Uterus (tissue), 4 donors: Measurements from ENCODE around the gene KCNQ1. TPM values are rescaled to one million over a fixed set of nuclear protein-coding genes. Genes with fewer than 3 reads are reported as not detected.

Source experiments
- DNase-seq, 2 donors: peaks; one replicate each; pipeline ENCODE4 v3.0.0-alpha.2; 2019 to 2020
- H3K27ac ChIP-seq, 2 donors: fragments of 200-600 bp; sonication (generic); 1 replicate in 1 of 2; 2 replicates in 1 of 2; pipeline ENCODE4 v1.5.1; 2016 to 2018
- H3K27me3 ChIP-seq, 2 donors: fragments of 200-600 bp; sonication (generic); one replicate each; pipeline ENCODE4 v1.5.1; 2018 to 2019; ENCODE audit warnings: control low read depth in 1 of 2
- H3K36me3 ChIP-seq, 2 donors: fragments of 200-600 bp; sonication (generic); one replicate each; pipeline ENCODE4 v1.5.1; 2019; ENCODE audit warnings: control low read depth in 1 of 2
- H3K4me1 ChIP-seq, 2 donors: fragments of 200-600 bp; sonication (generic); one replicate each; pipeline ENCODE4 v1.5.1; 2018 to 2019; ENCODE audit warnings: control low read depth in 1 of 2
- H3K4me3 ChIP-seq, 2 donors: fragments of 200-600 bp; sonication (generic); 1 replicate in 1 of 2; 2 replicates in 1 of 2; pipeline ENCODE4 v1.5.1; 2018 to 2019; ENCODE audit warnings: mild to moderate bottlenecking in 1 of 2
- H3K9me3 ChIP-seq, 2 donors: fragments of 200-600 bp; sonication (generic); one replicate each; pipeline ENCODE4 v1.5.1; 2019; ENCODE audit warnings: control low read depth in 1 of 2
- POLR2A ChIP-seq, 2 donors: fragments of 450-650 bp; IDR thresholded peaks; one replicate each; pipeline ENCODE4 v1.6.1; 2016; ENCODE audit warnings: antibody characterized with exemption in 2 of 2, mild to moderate bottlenecking in 1 of 2, moderate library complexity in 1 of 2
- intact Hi-C: fragments of 100-400 bp; cut with DNase I; formaldehyde crosslinking; loops from one replicate; pipeline ENCODE4 v1.15.1; 2023; ENCODE audit warnings: low total_unique reads
- total RNA-seq, 4 donors: library from RNA; depleted of rRNA in 3 of 4; stranded (reverse); fragments of >200 nt in 3 of 4; gene quantifications; one replicate each; pipeline versions ENCODE4 v1.1.0 to v1.2.4, GENCODE V29; 2014 to 2023
- TF ChIP-seq, protein P1 (sequence below), 4 experiments: fragments of 200-600 bp in 2 of 4; fragments of 450-650 bp in 2 of 4; sonication (generic) in 2 of 4; IDR thresholded peaks; one replicate each; pipeline ENCODE4 v1.5.1; 2016 to 2019; ENCODE audit warnings: antibody characterized with exemption in 4 of 4, mild to moderate bottlenecking in 2 of 4, moderate library complexity in 1 of 4
- donor health status: DM: yes; HTN: yes; CAD: no.

Gene KCNQ1
- total RNA-seq, 4 donors from 2014 or later = 2.6 to 10.4 (median 5.4) TPM

DNA sequence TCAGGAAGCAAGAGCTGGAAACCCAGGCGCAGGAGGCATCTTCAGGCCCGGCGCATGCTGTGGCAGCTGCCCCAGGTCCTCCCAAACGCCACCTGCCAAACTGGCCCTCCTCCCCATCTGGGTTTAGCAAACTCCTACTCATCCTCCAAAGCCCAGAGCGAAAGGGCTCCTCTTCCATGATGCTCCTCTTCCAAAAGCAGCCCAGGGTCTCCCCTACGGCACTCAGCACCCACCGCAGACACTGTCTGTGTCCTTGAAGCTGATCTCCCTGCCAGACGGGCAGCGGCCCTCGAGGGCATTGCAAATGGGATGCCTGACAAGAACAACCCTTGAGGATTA lies 414.9 kb downstream of the KCNQ1 start:
- intact Hi-C loops = no loop called here
- TF ChIP-seq POLR2A (IDR thresholded peaks at IDR 0.05) = no peak
- TF ChIP-seq, protein P1, sequence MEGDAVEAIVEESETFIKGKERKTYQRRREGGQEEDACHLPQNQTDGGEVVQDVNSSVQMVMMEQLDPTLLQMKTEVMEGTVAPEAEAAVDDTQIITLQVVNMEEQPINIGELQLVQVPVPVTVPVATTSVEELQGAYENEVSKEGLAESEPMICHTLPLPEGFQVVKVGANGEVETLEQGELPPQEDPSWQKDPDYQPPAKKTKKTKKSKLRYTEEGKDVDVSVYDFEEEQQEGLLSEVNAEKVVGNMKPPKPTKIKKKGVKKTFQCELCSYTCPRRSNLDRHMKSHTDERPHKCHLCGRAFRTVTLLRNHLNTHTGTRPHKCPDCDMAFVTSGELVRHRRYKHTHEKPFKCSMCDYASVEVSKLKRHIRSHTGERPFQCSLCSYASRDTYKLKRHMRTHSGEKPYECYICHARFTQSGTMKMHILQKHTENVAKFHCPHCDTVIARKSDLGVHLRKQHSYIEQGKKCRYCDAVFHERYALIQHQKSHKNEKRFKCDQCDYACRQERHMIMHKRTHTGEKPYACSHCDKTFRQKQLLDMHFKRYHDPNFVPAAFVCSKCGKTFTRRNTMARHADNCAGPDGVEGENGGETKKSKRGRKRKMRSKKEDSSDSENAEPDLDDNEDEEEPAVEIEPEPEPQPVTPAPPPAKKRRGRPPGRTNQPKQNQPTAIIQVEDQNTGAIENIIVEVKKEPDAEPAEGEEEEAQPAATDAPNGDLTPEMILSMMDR (IDR thresholded peaks at IDR 0.05) = no peak
- peaks cover 0 to 4% of the 10 kb centered on the region in 2 donors for H3K4me1 ChIP-seq

DNA sequence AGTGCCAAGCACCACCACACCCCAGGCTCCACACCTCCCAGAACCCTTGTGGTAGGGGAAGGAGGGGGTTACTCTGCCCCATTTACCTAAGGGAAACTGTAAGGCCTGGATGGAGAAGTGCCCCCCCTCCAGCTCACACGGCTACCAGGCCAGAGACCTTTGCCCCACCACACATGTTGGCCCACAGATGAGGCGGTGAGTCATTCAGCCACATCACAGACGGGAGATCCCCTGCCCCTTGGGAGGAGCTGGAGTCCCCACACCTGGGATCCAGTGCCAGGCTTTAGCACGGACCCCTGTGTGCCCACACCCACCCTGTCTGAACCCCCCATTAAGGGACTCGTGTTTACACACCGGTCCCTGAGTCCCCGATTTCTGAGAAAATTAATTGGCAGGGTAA lies 415.8 kb downstream of the KCNQ1 start:
- no peak for TF ChIP-seq POLR2A (IDR thresholded peaks at IDR 0.05)
- TF ChIP-seq, protein P1 (IDR thresholded peaks at IDR 0.05) = no peak
- no peaks in the 10 kb centered on the region for H3K27me3 ChIP-seq
- no peaks in the 10 kb centered on the region for H3K9me3 ChIP-seq
- H3K27ac ChIP-seq = no peak overlapping the region
- H3K36me3 ChIP-seq = no peaks in the 10 kb centered on the region
- intact Hi-C loops = no loop called here
- DNase-seq = no peak
- H3K4me3 ChIP-seq = no peak overlapping the region
- peaks cover 0 to 4% of the 10 kb centered on the region in 2 donors for H3K4me1 ChIP-seq

More for the DNA sequence above, 414.9 kb downstream of the KCNQ1 start:
- Histone ChIP-seq H3K27ac (no peak overlapping the region), H3K9me3 (no peaks in the 10 kb centered on the region), H3K36me3 (no peaks in the 10 kb centered on the region), H3K27me3 (no peaks in the 10 kb centered on the region), H3K4me3 (no peak overlapping the region)
- DNase-seq = no peak

DNA sequence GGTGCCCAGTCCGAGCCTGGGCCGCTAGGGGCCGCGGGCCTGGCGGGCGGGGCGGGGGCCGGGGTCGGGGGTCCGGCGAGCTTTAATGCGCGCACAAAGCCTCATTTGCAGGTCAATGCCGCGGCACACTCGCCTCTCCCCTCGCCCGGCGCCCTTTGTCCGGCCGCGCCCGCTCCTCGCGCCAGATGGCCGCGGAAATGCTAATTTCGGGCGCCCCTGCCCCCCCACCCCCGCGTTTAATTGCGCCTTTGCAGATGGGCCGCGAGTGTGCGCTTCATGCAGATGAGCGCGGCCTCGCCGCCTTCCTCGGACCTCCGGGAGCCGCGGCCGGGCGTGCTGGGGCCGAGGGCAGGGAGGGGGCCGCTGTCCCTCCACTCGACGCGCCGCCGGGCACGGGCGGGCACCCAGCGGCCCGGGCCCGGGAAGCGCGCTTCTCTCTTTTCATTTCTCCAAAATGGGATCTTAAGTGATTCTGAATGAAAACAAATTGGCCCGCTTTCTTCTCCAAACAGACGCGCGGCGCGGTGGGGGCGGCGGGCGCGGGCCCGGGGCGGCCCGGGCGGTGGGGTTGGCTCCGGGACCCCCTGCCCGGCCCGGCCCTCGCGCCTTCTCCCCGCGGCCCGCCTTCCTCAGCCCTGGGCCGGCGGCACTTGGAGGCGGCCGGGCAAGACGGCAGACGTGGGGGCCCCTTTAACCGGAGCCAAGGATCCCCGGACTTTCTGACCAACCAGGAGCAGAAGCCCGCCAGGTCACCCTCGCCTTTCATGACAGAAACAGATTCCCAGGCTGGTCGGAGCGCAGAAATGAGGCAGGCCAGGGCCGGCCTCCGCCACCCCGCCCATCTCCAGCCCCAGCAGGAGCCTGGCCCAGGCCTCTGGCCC lies 417.8 kb downstream of the KCNQ1 start:
- H3K27me3 ChIP-seq = no peaks in the 10 kb centered on the region
- H3K36me3 ChIP-seq = no peaks in the 10 kb centered on the region
- H3K27ac ChIP-seq = no peak overlapping the region
- intact Hi-C loops = no loop called here
- DNase-seq = no peak
- no peaks in the 10 kb centered on the region for H3K9me3 ChIP-seq
- peak overlapping the region in 1 of 2 donors; percentile 31 for H3K4me3 ChIP-seq
- TF ChIP-seq, protein P1 (IDR thresholded peaks at IDR 0.05) = no peak
- TF ChIP-seq POLR2A (IDR thresholded peaks at IDR 0.05) = no peak
- H3K4me1 ChIP-seq = peaks cover 0 to 4% of the 10 kb centered on the region in 2 donors

DNA sequence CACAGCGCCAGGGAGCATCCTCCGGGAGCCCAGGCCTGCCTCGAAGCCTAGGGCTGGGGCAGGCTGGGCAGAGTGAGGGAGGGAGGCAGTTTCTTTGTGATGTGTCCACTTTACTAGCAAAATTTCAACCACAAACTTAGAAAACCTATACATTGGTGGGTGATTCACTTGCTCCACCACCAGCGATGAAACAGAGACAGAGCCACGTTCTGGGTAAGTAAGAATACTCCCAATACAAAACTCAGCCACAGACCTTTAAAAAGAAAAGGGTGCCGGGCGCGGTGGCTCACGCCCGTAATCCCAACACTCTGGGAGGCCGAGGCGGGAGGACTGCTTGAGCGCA lies 418.4 kb downstream of the KCNQ1 start:
- Histone ChIP-seq H3K4me3 (no peak overlapping the region), H3K36me3 (no peaks in the 10 kb centered on the region), H3K27ac (no peak overlapping the region), H3K27me3 (no peaks in the 10 kb centered on the region), H3K9me3 (no peaks in the 10 kb centered on the region), H3K4me1 (peaks cover 0 to 4% of the 10 kb centered on the region in 2 donors)
- intact Hi-C loops = no loop called here
- no peak for DNase-seq
- TF ChIP-seq, protein P1 (IDR thresholded peaks at IDR 0.05) = no peak
- no peak for TF ChIP-seq POLR2A (IDR thresholded peaks at IDR 0.05)

DNA sequence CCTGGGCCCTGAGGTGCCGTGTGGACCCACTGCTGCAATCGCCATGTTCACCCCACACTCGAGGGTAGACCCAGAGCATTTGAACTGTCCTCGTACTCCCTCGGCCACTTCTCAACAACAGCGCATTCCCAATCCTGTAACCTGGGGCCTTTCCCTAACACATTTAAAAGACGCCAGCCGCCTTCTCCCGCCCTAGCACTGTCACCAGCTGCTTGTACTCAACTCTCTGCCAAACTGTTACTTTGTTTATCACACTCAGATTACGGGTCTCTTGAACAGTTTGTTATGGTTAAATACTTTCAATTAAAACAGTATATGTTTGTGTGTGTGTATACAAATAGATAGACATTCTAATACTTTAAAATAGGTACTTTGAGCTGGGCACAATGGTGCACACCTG lies 420.1 kb downstream of the KCNQ1 start:
- no peak for TF ChIP-seq POLR2A (IDR thresholded peaks at IDR 0.05)
- TF ChIP-seq, protein P1 (IDR thresholded peaks at IDR 0.05) = no peak

More for the DNA sequence above, 420.1 kb downstream of the KCNQ1 start:
- no peak for DNase-seq
- Histone ChIP-seq H3K9me3 (no peaks in the 10 kb centered on the region), H3K27me3 (no peaks in the 10 kb centered on the region), H3K4me3 (no peak overlapping the region), H3K27ac (no peak overlapping the region), H3K4me1 (peaks cover 0 to 7% of the 10 kb centered on the region in 2 donors), H3K36me3 (no peaks in the 10 kb centered on the region)
- intact Hi-C loops = no loop called here
